T-cell (primary cell): ENCODE results near the gene SINHCAF. TPM values are rescaled to one million over a fixed set of nuclear protein-coding genes. Genes with fewer than 3 reads are reported as not detected.

Source experiments
- ATAC-seq, 4 experiments: fragments of 200-7000 bp in 3 of 4; fragments of 150-1000 bp in 1 of 4; cut with Tn5 transposase; replicated peaks in 1 of 4; 1 replicate in 3 of 4; 2 replicates in 1 of 4; pipeline ENCODE4 v1.10.0; 2021; ENCODE audit warnings: moderate library complexity in 3 of 4, mild to moderate bottlenecking in 2 of 4, moderate number of reproducible peaks in 1 of 4
- CTCF ChIA-PET, 2 donors: fragments of 300-600 bp; sonication (Branson Sonifier 250); formaldehyde crosslinking; loops; one replicate each; lab custom pipeline; 2022; ENCODE audit warnings: antibody characterized with exemption in 2 of 2; lab: Charles Lee
- POLR2A ChIA-PET, 2 donors: fragments of 300-600 bp; sonication (Branson Sonifier 250); formaldehyde crosslinking; loops; one replicate each; lab custom pipeline; 2022; ENCODE audit warnings: antibody characterized with exemption in 2 of 2; lab: Charles Lee
- DNase-seq, 35 experiments: peaks; one replicate each; pipeline versions ENCODE4 v3.0.0 to v3.0.0-alpha.2; 2013 to 2023
- H3K27ac ChIP-seq: one replicate; pipeline ENCODE4 v1.5.1; 2013; ENCODE audit warnings: low read length
- H3K27me3 ChIP-seq, 2 experiments: replicated peaks in 1 of 2; 1 replicate in 1 of 2; 2 replicates in 1 of 2; pipeline versions ENCODE4 v1.6.1 to v1.7.0; 2013; ENCODE audit warnings: low read length in 1 of 2, mixed read lengths in 1 of 2; ENCODE audit not compliant: control insufficient read depth in 2 of 2, insufficient read depth in 2 of 2; ENCODE audit errors: extremely low read depth in 1 of 2
- H3K36me3 ChIP-seq, 2 donors: 1 replicate in 1 of 2; 2 replicates in 1 of 2; pipeline versions ENCODE4 v1.6.1 to v1.7.0; 2013; ENCODE audit warnings: low read length in 1 of 2; ENCODE audit not compliant: control insufficient read depth in 2 of 2, insufficient read depth in 1 of 2; ENCODE audit errors: extremely low read depth in 1 of 2
- H3K4me1 ChIP-seq, 2 experiments: 1 replicate in 1 of 2; 2 replicates in 1 of 2; pipeline versions ENCODE4 v1.6.1 to v1.7.0; 2013; ENCODE audit warnings: low read length in 2 of 2, mixed read lengths in 1 of 2; ENCODE audit not compliant: insufficient read depth in 2 of 2, control insufficient read depth in 1 of 2; ENCODE audit errors: extremely low read depth in 1 of 2
- H3K4me3 ChIP-seq, 2 donors: 1 replicate in 1 of 2; 2 replicates in 1 of 2; pipeline versions ENCODE4 v1.5.1 to v1.7.0; 2013; ENCODE audit warnings: mild to moderate bottlenecking in 2 of 2, low read length in 1 of 2, moderate library complexity in 1 of 2; ENCODE audit not compliant: control insufficient read depth in 1 of 2; ENCODE audit errors: extremely low read depth in 1 of 2
- H3K9me3 ChIP-seq: 2 replicates; pipeline ENCODE4 v1.7.0; 2013
- H3K27ac Mint-ChIP-seq, 2 donors: one replicate each; pipeline ENCODE4 v1.8.0; 2020 to 2021; ENCODE audit warnings: mild to moderate bottlenecking in 2 of 2, mixed read lengths in 2 of 2
- H3K27me3 Mint-ChIP-seq, 2 donors: one replicate each; pipeline ENCODE4 v1.8.0; 2021 to 2022; ENCODE audit warnings: mixed read lengths in 2 of 2
- H3K36me3 Mint-ChIP-seq: one replicate; pipeline ENCODE4 v1.8.0; 2021; ENCODE audit warnings: mixed read lengths
- H3K4me1 Mint-ChIP-seq, 3 donors: one replicate each; pipeline ENCODE4 v1.8.0; 2020 to 2022; ENCODE audit warnings: mixed read lengths in 3 of 3, mild to moderate bottlenecking in 1 of 3
- H3K4me3 Mint-ChIP-seq, 3 donors: one replicate each; pipeline ENCODE4 v1.8.0; 2020 to 2022; ENCODE audit warnings: mild to moderate bottlenecking in 3 of 3, mixed read lengths in 3 of 3, moderate library complexity in 3 of 3
- H3K9me3 Mint-ChIP-seq, 3 donors: one replicate each; pipeline ENCODE4 v1.8.0; 2020 to 2022; ENCODE audit warnings: mixed read lengths in 3 of 3
- WGBS: methylation state at CpG from one replicate; pipeline ENCODE4 v1.1.5; 2013; ENCODE audit warnings: missing lambda C conversion rate; ENCODE audit not compliant: insufficient coverage; 5-methylcytosine and 5-hydroxymethylcytosine counted together
- total RNA-seq, 35 experiments: library from RNA in 6 of 35; stranded (reverse) in 6 of 35; fragments of 120-200 nt in 1 of 35; gene quantifications; one replicate each; pipeline versions ENCODE4 v1.2.1 to v1.2.4 and lab custom pipeline; 2013 to 2026

The SINHCAF gene
- total RNA-seq, 5 donors from 2014 or later (not counting 1 experiment from before 2014, with no cell fraction given) = 70.3 to 93.2 (median 85.0) TPM

DNA sequence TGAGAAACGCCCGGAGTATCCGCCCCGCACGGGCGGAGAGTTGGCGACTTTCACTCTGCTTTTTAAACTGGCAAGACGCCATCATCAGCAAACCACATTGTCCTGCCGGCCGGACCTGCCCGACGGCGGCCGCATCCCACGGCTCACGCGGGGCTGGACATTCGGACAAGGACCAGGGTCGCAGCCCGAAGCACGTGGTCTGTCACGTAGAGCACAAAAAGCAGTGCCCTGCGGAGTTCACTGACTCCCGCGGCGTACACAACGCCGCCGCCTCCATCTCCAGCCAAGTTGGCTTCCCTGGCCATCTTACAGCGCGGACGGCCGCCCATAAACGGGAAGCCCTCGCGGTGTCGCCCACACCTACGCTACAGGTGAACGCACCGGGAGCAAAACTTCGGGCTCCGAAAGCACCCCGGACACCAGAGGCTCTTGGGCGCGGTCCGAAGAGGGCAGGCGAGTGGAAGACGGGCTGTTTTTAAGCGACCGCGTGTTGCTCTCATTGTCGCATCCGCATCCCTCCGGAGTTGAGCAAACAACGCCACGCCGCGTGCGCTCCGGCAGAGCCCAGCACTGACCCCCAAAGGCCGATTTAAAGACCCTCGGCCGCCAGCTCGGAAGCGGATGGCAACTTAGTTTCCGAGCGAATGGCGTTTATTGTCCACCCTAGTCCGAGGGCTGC is 966 bp downstream of the SINHCAF start:
- no peaks in the 10 kb centered on the region for H3K27me3 ChIP-seq
- Mint-ChIP-seq H3K27ac (peak overlapping the region; percentile 93 to 94), H3K9me3 (no peaks in the 10 kb centered on the region), H3K27me3 (no peaks in the 10 kb centered on the region), H3K36me3 (no peaks in the 10 kb centered on the region), H3K4me3 (peak overlapping the region; percentile 88 to 98 (median 92)), H3K4me1 (peaks cover 36 to 51% (median 45%) of the 10 kb centered on the region in 3 donors)
- ATAC-seq (peak in 3 of 4 experiments; percentile 0 to 21 (median 15)), DNase-seq (peak in 34 of 35 experiments; percentile 3 to 64 (median 28))
- H3K9me3 ChIP-seq = no peaks in the 10 kb centered on the region
- WGBS = under 1% methylated on average over 69 of the region's 69 CpGs
- H3K4me1 ChIP-seq = peaks cover 8 to 21% of the 10 kb centered on the region in 2 experiments
- peak overlapping the region; percentile 88 to 97 for H3K4me3 ChIP-seq
- CTCF ChIA-PET = interaction anchor here in 1 of 2 donors (0.6 kb wide), 1 partner anchor 31 kb away, joined by 3 read pairs; no protein-coding TSS in a partner anchor
- POLR2A ChIA-PET = no interaction called here
- no peaks in the 10 kb centered on the region for H3K36me3 ChIP-seq
- H3K27ac ChIP-seq = peak overlapping the region; percentile 87

DNA sequence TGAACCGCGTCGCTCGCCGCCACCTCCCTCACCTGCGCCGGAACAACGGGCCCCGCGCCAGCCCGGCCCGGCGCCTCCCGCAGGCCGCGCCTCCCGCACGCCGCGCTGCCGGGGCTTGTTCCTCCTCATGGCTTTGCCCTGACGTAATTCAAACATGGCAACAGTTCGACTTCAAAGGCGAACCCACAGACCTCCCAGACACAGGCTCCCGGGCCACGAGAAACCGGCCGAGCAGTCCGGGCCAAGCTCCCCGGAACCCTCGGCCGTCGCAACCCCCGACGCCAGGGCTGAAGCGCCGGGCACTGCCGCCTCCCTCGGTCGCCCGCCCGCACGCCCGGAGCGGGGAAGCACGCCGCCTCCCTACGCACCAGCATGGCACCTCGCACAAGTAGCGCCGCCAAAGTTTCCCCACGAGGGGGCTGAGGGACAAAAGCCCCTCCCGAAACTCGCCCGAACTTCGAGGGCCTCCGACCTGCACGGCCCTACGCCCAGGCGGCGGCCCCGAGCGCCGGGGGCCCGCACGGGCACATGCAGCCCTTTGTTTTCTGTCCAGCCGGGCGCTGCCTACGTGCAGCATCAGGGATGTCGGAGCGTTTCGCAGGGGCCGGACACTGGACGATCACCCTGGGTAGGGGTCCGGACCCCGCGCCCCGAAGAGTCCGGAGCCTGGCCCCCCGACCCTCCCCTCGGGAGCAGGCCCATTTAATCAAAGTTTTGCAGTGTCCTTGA is 1.7 kb downstream of the SINHCAF start:
- H3K27ac ChIP-seq = peak overlapping the region; percentile 87
- H3K36me3 ChIP-seq = no peaks in the 10 kb centered on the region
- peak overlapping the region; percentile 88 to 97 for H3K4me3 ChIP-seq
- no peaks in the 10 kb centered on the region for H3K27me3 ChIP-seq
- peaks cover 43 to 58% (median 52%) of the 10 kb centered on the region in 3 donors for H3K4me1 Mint-ChIP-seq
- peaks cover 8 to 25% of the 10 kb centered on the region in 2 experiments for H3K4me1 ChIP-seq
- no peaks in the 10 kb centered on the region for H3K9me3 ChIP-seq
- under 1% methylated on average over 77 of the region's 81 CpGs for WGBS
- H3K27me3 Mint-ChIP-seq = no peaks in the 10 kb centered on the region
- no peaks in the 10 kb centered on the region for H3K36me3 Mint-ChIP-seq
- POLR2A ChIA-PET = no interaction called here
- H3K9me3 Mint-ChIP-seq = no peaks in the 10 kb centered on the region
- peak overlapping the region; percentile 93 to 94 for H3K27ac Mint-ChIP-seq
- peak; percentile 52 to 91 (median 78) for DNase-seq
- peak overlapping the region; percentile 88 to 98 (median 92) for H3K4me3 Mint-ChIP-seq
- CTCF ChIA-PET = interaction anchor here in 1 of 2 donors (0.6 kb wide), 1 partner anchor 30 kb away, joined by 3 read pairs; no protein-coding TSS in a partner anchor
- ATAC-seq = peak; percentile 68 to 75 (median 70)

DNA sequence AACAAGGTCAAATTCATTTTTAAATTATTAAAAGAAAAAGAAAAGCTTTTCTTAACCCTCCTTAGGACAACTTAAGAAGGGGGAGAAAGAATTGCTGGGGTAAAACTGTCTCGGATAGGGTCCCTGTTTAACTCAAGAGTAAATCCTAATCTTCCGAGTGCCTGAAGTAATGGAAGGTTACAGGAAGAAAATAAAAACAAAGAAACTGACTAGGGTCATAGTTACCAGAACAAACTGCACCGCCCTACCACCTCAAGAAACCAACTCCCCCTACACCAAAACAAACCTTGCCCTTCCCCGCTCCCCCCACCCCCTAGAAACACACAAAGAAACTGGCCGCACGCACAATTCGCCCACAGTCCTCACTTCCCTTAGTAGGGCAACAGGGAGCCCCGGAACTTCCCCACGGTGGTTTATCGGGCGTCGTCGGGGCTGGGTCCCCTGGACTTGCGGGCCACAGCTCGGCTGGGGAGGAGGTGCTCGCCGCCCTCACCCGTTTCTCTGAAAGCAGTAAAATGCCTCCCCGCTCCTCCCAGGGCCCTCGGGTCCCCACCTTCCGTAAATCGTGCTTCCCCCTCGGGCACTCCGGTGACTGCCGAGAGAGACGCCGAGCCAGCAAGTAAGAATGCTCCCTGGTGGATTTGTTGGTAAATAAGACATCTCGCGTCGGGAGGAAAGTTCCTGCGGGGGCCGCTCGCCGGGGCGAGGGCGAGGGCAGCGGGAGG is 2.4 kb downstream of the SINHCAF start:
- WGBS = 1% methylated on average over 31 of the region's 37 CpGs
- Histone ChIP-seq H3K9me3 (no peaks in the 10 kb centered on the region), H3K27me3 (no peaks in the 10 kb centered on the region), H3K4me1 (peaks cover 8 to 28% of the 10 kb centered on the region in 2 experiments), H3K36me3 (no peaks in the 10 kb centered on the region), H3K4me3 (peak overlapping the region; percentile 88 to 97), H3K27ac (peak overlapping the region; percentile 87)
- Mint-ChIP-seq H3K9me3 (no peaks in the 10 kb centered on the region), H3K4me3 (peak overlapping the region; percentile 88 to 98 (median 92)), H3K27me3 (no peaks in the 10 kb centered on the region), H3K36me3 (no peaks in the 10 kb centered on the region), H3K4me1 (peaks cover 50 to 64% (median 59%) of the 10 kb centered on the region in 3 donors), H3K27ac (peak overlapping the region; percentile 91 to 94)
- ChIA-PET POLR2A (interaction anchor here in 1 of 2 donors (0.6 to 0.8 kb wide), 2 partner anchors 16 to 30 kb away, joined by 4 to 5 read pairs; no protein-coding TSS in a partner anchor), CTCF (interaction anchor here in 1 of 2 donors (1.3 kb wide), 1 partner anchor 52 kb away, joined by 7 read pairs; no protein-coding TSS in a partner anchor)
- ATAC-seq (peak; percentile 10 to 34 (median 26)), DNase-seq (peak in 24 of 35 experiments; percentile 38 to 78 (median 57))

DNA sequence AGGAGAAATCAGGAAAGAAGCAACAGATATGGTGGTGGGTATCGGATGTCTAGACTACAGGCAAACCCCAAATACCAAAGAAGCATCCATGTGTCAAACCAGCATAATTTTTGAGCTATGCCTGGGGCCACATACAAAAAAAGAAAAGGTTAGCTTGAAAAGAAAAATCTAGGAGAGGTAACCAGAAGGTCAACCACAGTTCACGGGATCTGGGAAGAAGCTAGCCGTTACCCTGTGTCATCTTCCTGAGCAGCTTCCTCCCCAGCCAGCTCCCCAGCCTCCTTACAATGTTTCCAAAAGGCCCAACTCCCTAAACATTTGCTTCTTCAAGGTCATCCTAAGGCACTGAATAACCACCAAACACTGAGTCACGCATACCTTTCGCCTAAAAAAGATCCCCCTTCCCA is 3.1 kb downstream of the SINHCAF start:
- POLR2A ChIA-PET = interaction anchor here in 1 of 2 donors (0.6 to 0.8 kb wide), 4 partner anchors 17 to 657 kb away, joined by 3 to 11 read pairs (median 4); no protein-coding TSS in a partner anchor

DNA sequence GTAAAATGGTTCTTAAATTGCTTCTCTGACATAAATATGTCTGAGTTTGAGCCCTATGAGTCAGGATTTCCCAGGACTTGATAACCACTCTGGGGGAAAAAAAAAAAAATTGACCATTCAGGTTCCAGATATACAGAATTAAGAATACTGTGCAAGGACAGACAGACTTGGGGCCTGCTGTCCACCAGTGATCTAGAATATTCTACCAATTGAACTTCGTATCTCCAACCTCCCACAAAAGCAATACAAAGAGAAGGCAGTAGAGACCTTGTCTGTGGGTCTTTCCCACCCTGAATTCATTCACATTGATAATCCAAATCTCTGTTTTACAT is 4.1 kb downstream of the SINHCAF start:
- no CpG with 5 or more reads among the region's 1 CpG for WGBS
- Histone ChIP-seq H3K27ac (no peak overlapping the region), H3K9me3 (no peaks in the 10 kb centered on the region), H3K36me3 (no peaks in the 10 kb centered on the region), H3K4me1 (peaks cover 16 to 32% of the 10 kb centered on the region in 2 experiments), H3K27me3 (no peaks in the 10 kb centered on the region), H3K4me3 (no peak overlapping the region)
- ChIA-PET CTCF (interaction anchor here (0.6 to 1.3 kb wide), 4 partner anchors 31 to 1332 kb away, joined by 3 to 7 read pairs (median 4); no protein-coding TSS in a partner anchor), POLR2A (interaction anchor here in 1 of 2 donors (0.8 kb wide), 1 partner anchor 21 kb away, joined by 3 read pairs; no protein-coding TSS in a partner anchor)
- no peaks in the 10 kb centered on the region for H3K36me3 Mint-ChIP-seq
- DNase-seq = no peak
- H3K4me3 Mint-ChIP-seq = peak overlapping the region; percentile 18 to 92 (median 61)
- no peaks in the 10 kb centered on the region for H3K27me3 Mint-ChIP-seq
- no peak for ATAC-seq
- H3K27ac Mint-ChIP-seq = peak overlapping the region; percentile 84 to 85
- H3K4me1 Mint-ChIP-seq = peaks cover 65 to 76% (median 74%) of the 10 kb centered on the region in 3 donors
- no peaks in the 10 kb centered on the region for H3K9me3 Mint-ChIP-seq

More for the DNA sequence above, 3.1 kb downstream of the SINHCAF start:
- H3K4me3 ChIP-seq = peak overlapping the region in 1 of 2 donors; percentile 97
- CTCF ChIA-PET = interaction anchor here (0.7 to 1.3 kb wide), 3 partner anchors 32 to 51 kb away, joined by 3 to 7 read pairs (median 3); no protein-coding TSS in a partner anchor
- H3K27me3 Mint-ChIP-seq = no peaks in the 10 kb centered on the region
- peak overlapping the region; percentile 88 to 98 (median 92) for H3K4me3 Mint-ChIP-seq
- H3K4me1 Mint-ChIP-seq = peaks cover 57 to 72% (median 67%) of the 10 kb centered on the region in 3 donors
- no peaks in the 10 kb centered on the region for H3K9me3 Mint-ChIP-seq
- no peaks in the 10 kb centered on the region for H3K9me3 ChIP-seq
- no peaks in the 10 kb centered on the region for H3K36me3 Mint-ChIP-seq
- H3K27ac Mint-ChIP-seq = peak overlapping the region; percentile 89 to 91
- peak overlapping the region; percentile 87 for H3K27ac ChIP-seq
- H3K27me3 ChIP-seq = no peaks in the 10 kb centered on the region
- DNase-seq (peak in 1 of 35 experiments; percentile 28), ATAC-seq (no peak)
- 6% methylated on average over 2 of the region's 5 CpGs for WGBS
- no peaks in the 10 kb centered on the region for H3K36me3 ChIP-seq
- H3K4me1 ChIP-seq = peaks cover 13 to 32% of the 10 kb centered on the region in 2 experiments
